CD4-positive, alpha-beta T cell treated with Interleukin-6 for 4 hours (primary cell): ENCODE measurements around the gene ARHGEF11.

ENCODE experiments used
- DNase-seq: peaks from one replicate; pipeline ENCODE4 v3.0.0-alpha.2; 2020; ENCODE audit warnings: mixed read lengths

ARHGEF11 gene

DNA sequence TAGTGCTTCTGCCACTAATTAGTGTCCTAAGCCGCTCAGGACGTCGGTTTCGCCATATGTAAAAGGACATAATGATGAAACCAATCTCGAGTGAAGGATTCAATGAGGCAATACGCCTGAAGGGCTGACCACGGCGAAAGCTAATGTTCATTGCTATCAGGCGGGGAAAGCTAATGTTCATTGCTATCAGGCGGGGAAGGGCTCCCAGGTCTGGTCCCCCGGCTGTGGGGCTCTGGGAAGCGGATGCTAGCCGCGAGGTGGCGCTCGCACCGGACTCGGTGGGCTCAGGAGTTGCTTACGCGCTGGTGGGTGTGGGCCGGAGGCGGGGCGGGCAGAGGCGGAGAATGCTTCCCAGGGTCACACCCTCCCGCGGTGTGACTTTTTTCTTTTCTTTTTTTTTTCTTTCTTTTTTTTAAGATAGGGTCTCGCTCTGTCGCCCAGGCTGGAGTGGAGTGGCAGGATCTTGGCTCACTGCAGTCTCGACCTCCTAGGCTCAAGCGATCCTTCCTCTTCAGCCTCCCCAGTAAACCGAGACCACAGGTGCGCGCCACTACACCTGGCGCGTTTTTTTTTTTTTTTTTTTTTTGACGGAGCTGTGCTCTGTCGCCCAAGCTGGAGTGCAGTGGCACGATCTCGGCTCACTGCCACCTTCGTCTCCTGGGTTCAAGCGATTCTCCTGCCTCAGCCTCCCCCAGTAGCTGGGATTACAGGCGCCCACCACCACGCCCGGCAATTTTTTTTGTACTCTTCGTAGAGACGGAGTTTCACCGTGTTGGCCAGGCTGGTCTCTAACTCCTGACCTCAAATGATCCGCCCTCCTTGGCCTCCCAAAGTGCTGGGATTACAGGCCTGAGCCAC is 153.1 kb downstream of the ARHGEF11 start:
- DNase-seq = peak; percentile 91

DNA sequence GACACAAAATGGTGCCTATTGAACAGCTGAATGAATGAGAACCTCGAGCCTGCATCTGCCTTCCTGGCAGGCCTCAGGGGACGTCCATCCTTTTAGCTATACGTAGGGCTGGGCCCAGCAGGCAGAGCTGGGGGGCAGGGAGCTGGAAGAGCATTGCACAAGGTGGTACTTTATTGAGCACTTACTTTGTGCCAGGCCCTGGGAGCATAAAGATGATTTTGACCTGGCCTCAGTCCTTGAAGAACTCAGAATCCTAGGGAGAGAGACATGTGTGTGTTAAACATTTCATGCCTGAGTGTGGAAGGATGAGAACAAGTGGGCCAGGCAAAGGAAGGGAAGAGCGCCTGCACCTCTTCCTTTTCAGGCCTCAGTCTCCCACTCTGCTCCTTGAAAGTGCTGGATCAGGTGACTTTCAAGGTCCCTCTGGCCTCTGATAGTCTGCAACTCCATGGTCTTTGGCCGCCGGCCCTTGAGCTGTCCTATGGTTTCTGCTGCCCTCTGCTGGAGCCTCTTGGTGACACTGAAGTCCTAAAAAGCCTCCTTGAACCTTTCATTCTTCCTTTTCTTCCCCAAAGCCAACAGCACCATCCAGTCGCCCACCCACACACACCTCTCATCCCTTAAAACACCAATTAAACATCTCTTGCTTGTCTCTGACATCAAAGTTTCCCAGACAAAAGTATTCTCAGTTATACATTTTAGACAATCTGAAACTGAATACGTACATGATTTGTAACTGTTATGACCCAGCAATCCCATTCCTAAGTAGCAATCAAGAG is 155.6 kb downstream of the ARHGEF11 start:
- DNase-seq = peak; percentile 67

DNA sequence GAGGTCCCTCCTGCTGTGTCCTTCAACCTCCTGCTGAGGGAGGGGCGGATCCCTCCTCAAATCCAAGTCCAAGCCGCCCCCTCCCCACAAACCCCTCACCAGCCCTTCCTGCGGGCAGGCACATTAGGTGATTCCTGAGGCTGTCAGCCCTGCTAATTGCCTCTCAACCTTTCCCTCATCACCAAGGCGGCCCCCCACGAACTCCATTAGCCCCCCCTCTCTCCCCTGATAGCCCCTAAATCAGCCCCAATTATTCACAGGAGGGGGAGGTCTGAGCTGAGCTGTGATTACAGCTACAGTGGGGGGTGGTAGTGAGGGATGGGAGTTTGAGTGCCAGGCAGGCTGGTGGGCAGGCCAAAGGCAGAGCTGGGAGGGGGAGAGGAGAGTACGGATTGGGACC is 157.8 kb downstream of the ARHGEF11 start:
- no peak for DNase-seq

DNA sequence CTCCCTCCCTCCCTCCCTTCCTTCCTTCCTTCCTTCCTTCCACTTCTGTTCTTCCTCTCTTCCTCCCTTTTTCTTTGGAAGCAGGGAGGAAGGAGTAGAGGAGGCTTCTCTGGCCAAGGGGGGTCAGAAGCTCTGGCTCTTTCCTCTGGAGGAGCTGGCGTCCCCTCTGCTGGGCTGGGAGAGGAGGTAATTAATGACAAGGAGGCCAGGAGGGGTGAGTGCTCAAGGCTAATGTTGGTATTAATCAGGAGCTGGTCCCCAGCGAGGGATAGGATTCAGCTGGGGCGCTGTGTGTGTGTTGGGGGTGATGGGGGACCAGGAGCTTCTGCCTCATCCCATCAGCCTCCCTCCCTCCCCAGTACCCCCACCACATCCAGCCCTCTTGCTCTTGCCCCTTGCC is 158.2 kb downstream of the ARHGEF11 start:
- DNase-seq = no peak

DNA sequence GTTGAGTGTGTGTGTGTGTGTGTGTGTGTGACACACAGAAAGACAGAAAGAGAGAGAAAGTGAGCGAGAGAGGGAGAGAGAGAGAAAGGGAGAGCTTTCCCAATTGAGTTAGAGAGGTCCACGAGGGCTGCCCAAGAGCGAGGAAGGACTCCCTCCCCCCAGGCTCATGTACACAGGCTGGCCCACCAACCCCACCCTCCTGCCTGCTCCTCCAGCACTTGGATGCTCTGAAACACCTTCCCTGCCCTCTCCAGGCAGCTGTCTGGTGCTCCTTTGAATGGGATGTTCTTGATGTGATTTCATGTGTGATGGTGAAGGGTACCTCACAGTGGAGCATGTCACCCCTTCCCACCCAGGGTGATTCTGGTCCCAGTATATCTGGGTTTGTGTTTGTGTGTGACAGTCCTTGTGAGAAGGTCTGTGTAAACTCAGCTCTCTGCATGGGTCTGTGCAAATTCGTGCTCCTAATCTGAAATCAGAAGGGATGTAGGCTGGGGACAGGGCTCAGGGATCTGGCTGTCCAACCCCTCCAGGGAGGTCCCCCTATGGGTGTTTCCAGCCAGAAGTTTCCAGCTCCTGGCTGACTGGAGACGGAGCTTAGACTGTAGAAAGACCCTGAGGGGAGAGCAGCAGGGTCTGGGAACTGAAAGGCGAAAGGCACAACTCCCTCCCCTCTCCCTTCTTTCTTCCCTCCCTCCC is 158.8 kb downstream of the ARHGEF11 start:
- no peak for DNase-seq

DNA sequence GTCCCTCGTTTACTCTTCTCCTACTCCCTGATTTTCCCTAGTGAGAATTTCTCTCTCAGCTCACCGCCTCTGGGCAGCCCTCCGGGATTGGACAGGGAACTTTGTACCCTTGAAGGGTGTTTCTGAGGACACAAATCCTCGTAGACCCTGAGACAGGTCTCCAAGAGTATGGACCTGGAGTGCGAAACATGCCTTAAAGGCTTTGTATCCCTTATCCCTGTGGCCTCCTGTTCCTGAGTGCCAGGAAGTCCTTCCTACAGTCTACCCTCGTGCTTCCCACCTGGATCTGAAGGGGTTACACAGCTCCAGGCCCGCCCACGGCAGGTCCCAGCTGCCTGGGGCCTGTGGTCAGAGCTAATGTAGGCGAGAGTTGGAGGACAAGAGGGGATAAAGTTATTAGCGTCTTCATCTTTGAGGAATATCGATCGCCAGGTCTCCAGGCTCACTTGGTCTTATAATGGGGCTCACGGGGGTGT is 159.6 kb downstream of the ARHGEF11 start:
- no peak for DNase-seq

DNA sequence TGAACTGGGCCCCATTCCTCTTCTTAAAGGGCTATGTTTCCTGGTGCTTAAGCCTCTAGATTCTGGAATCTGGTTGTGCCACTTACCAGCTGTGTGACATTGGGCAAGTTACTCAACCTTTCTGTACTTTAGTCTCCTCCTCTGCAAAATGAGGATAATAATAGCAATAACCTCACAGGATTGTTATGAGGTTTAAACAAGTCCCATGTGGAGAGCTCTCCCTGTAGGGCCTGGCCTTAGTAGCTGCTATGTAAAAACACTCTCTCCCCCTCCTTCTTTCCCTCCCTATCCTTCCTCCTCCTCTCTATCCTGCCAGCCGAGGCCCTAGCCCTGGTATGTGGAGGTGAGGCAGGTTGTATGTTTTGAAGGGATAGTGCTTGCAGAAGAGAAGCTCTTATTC is 160.2 kb downstream of the ARHGEF11 start:
- DNase-seq = no peak
